Measurements from ENCODE around the gene TNK2. TPM values are rescaled to one million over a fixed set of nuclear protein-coding genes. Genes with fewer than 3 reads are reported as not detected.

Gene TNK2
- polyA plus RNA-seq, 3 donors: 0.84 to 131 (median 1.8) TPM

GRCh38 chr3:195911041-195911945 lies 2.9 kb upstream of the TNK2 start:
- no peak overlapping the region for H3K27ac ChIP-seq (ENCODE audit: low read depth in 1 of 2, low read length in 2 of 2)
- H3K9me3 Mint-ChIP-seq: peaks cover 0 to 1% (median 0%) of the 10 kb centered on the region in 7 donors
- H3K36me3 ChIP-seq (replicated peaks in 1 of 2; ENCODE audit: control insufficient read depth in 1 of 2, insufficient read depth in 2 of 2, low read length in 2 of 2): no peaks in the 10 kb centered on the region
- peaks cover 1 to 3% (median 2%) of the 10 kb centered on the region in 3 donors for H3K27me3 Mint-ChIP-seq (ENCODE audit: low read depth in 3 of 3)
- no peak overlapping the region for H3K9ac ChIP-seq (ENCODE audit: insufficient read depth, low read length, poor library complexity, severe bottlenecking)
- peaks cover 32 to 35% of the 10 kb centered on the region in 2 donors for H3K4me1 ChIP-seq (ENCODE audit: control insufficient read depth in 1 of 2, insufficient read depth in 2 of 2, low read length in 2 of 2)
- no peaks in the 10 kb centered on the region for H3K9me3 ChIP-seq (replicated peaks in 1 of 2; ENCODE audit: control insufficient read depth in 1 of 2, insufficient read depth in 1 of 2, low read length in 2 of 2)
- H3K4me1 Mint-ChIP-seq: peaks cover 32% of the 10 kb centered on the region
- H3K36me3 Mint-ChIP-seq: peaks cover 2 to 4% of the 10 kb centered on the region in 2 donors
- H3K4me3 Mint-ChIP-seq: no peak overlapping the region
- H3K27me3 ChIP-seq (ENCODE audit: control insufficient read depth in 2 of 2, insufficient read depth in 2 of 2, low read length in 2 of 2): no peaks in the 10 kb centered on the region
- no peak overlapping the region for H3K4me3 ChIP-seq (replicated peaks in 1 of 3; ENCODE audit: low read depth in 2 of 3, low read length in 3 of 3)
- intact Hi-C loops (cut with micrococcal nuclease): no loop called here
- H2AFZ ChIP-seq (ENCODE audit: insufficient read depth, low read depth, low read length, poor library complexity, severe bottlenecking): no peak overlapping the region
- H3K4me2 ChIP-seq (replicated peaks; ENCODE audit: extremely low read depth, low read length, poor library complexity, severe bottlenecking): no peak overlapping the region
- peaks cover 6% of the 10 kb centered on the region for H4K20me1 ChIP-seq (ENCODE audit: insufficient read depth, low read length)
- TF ChIP-seq CTCF (IDR thresholded peaks at IDR 0.05): no peak
- 74% methylated on average over 5 of the region's 14 CpGs for WGBS (ENCODE audit: insufficient coverage)
- DNase-seq: peak in 1 of 3 donors; percentile 3
- H3K79me2 ChIP-seq (ENCODE audit: insufficient read depth, low read length): peaks cover 37% of the 10 kb centered on the region
- no peak overlapping the region for H3K27ac Mint-ChIP-seq

GRCh38 chr3:195910499-195910845 lies 2.1 kb upstream of the TNK2 start:
- 100% methylated on average over 4 of the region's 8 CpGs for WGBS (ENCODE audit: insufficient coverage)
- Histone ChIP-seq H2AFZ (ENCODE audit: insufficient read depth, low read depth, low read length, poor library complexity, severe bottlenecking) (peak overlapping the region; percentile 79), H3K9ac (ENCODE audit: insufficient read depth, low read length, poor library complexity, severe bottlenecking) (no peak overlapping the region), H3K9me3 (replicated peaks in 1 of 2; ENCODE audit: control insufficient read depth in 1 of 2, insufficient read depth in 1 of 2, low read length in 2 of 2) (no peaks in the 10 kb centered on the region), H4K20me1 (ENCODE audit: insufficient read depth, low read length) (peaks cover 6% of the 10 kb centered on the region), H3K4me1 (ENCODE audit: control insufficient read depth in 1 of 2, insufficient read depth in 2 of 2, low read length in 2 of 2) (peaks cover 40 to 43% of the 10 kb centered on the region in 2 donors), H3K4me3 (replicated peaks in 1 of 3; ENCODE audit: low read depth in 2 of 3, low read length in 3 of 3) (peak overlapping the region in 1 of 3 experiments; percentile 72), H3K4me2 (replicated peaks; ENCODE audit: extremely low read depth, low read length, poor library complexity, severe bottlenecking) (peak overlapping the region; percentile 74), H3K27me3 (ENCODE audit: control insufficient read depth in 2 of 2, insufficient read depth in 2 of 2, low read length in 2 of 2) (no peaks in the 10 kb centered on the region), H3K27ac (ENCODE audit: low read depth in 1 of 2, low read length in 2 of 2) (peak overlapping the region in 1 of 2 donors; percentile 1), H3K79me2 (ENCODE audit: insufficient read depth, low read length) (peaks cover 45% of the 10 kb centered on the region), H3K36me3 (replicated peaks in 1 of 2; ENCODE audit: control insufficient read depth in 1 of 2, insufficient read depth in 2 of 2, low read length in 2 of 2) (no peaks in the 10 kb centered on the region)
- Mint-ChIP-seq H3K27me3 (ENCODE audit: low read depth in 3 of 3) (peaks cover 0 to 1% (median 1%) of the 10 kb centered on the region in 3 donors), H3K4me3 (peak overlapping the region in 1 of 2 donors; percentile 76), H3K36me3 (peaks cover 8 to 12% of the 10 kb centered on the region in 2 donors), H3K9me3 (peaks cover 0 to 1% (median 0%) of the 10 kb centered on the region in 7 donors), H3K27ac (peak overlapping the region in 1 of 7 donors; percentile 40), H3K4me1 (peaks cover 41% of the 10 kb centered on the region)
- intact Hi-C loops (cut with micrococcal nuclease): no loop called here
- peak in 1 of 3 donors; percentile 2 for DNase-seq
- no peak for TF ChIP-seq CTCF (IDR thresholded peaks at IDR 0.05)

Measured in CD14-positive monocyte (primary cell).